Measurements from ENCODE around the gene EVX1.

- TF ChIP-seq CTCF (IDR thresholded peaks at IDR 0.05) (no peak), POLR2A (IDR thresholded peaks at IDR 0.05) (no peak)
Observed at GRCh38 chr7:27283558-27283957, 41.0 kb downstream of the EVX1 start.

Measured in thyroid gland (tissue), 4 donors.